GM12873 (cell line): ENCODE results near the gene LSAMP.

Source experiments
- CTCF ChIP-seq: IDR thresholded peaks from 2 replicates; pipeline ENCODE4 v1.5.1; 2012; ENCODE audit warnings: low read depth, mild to moderate bottlenecking, moderate library complexity, low read length, control low read depth; ENCODE audit not compliant: insufficient read depth; ENCODE audit errors: missing control alignments

LSAMP gene

GRCh38 chr3:115843206-115843605, 602.1 kb downstream of the LSAMP start:
- TF ChIP-seq CTCF, result no peak

DNA sequence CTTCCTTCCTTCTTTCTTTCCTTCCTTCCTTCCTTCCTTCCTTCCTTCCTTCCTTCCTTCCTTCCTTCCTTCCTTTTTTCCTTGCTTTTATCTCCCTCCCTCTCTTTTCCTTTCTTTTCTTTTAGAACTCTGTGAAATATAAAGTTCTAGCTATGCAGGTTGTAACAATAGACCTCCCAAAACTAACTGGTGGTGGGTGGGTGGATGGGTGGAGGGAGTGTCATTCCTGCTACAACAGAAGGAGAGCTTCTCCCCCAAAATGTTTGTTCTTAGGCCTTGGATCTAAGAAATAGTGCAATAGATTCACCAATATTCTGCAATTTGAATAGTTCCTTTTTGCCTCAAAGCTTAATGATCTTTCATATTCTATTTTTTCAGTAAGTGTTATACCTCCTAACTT, 606.0 kb downstream of the LSAMP start:
- TF ChIP-seq CTCF, result no peak

GRCh38 chr3:115838786-115839185, 606.5 kb downstream of the LSAMP start:
- no peak for TF ChIP-seq CTCF

DNA sequence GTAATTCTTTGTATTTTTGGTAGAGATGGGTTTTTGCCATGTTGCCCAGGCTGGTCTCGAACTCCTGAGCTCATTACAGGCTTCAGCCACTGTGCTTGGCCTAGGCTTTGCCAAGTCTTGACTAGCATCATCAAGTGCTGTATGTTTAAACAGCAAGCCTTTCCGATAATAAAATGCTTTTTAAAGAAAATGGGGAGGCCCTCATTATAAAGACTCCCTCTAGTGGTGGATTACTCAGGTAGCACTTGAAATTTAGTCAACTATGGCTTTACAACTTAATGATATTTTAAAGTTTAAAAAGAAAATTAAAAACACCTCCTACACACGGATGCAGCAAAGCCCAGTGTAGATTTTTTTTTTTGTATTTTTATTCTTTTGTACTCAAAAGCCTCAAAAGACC, 608.3 kb downstream of the LSAMP start:
- TF ChIP-seq CTCF, result peak; percentile 50

DNA sequence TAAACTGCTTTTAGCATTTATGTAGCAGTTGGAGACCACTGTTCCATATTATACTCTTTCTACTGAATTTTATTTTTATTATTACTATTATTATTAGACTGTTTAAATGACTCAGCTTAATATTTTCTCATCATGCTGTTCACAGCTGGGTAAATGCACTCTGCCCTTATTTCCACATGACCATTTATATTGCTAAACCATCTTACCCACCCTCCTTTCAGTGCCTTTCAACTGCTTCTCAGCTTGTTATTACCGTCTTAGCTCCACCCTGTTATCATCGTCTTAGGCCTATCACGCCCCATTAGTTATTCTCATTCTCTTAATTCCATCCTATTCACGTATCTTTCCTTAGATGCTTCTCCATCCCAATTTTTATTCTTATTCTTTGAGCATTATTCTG, 609.3 kb downstream of the LSAMP start:
- TF ChIP-seq CTCF, result no peak

DNA sequence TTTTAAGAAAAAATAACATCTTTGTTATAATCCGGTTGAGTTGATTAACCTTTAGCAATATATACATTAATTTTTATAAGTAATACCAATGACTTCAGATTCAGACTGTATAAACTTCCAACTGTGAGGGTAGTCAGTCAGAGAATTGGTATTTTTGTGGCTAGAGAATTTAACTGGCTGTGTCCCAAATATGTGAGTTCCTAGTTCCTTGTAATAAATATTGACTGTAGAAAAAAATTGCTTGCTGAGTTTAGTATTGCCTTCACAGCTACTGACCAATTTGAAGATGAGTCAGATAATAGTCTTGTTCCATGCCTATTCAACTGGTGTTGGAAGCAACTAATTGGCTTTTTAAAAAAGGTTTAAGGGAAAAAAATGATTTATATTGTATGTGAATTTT, 611.2 kb downstream of the LSAMP start:
- TF ChIP-seq CTCF, result no peak

GRCh38 chr3:115833074-115833473, 612.2 kb downstream of the LSAMP start:
- TF ChIP-seq CTCF, result no peak
